ENCODE measurements around the gene PDE6B. TPM values are rescaled to one million over a fixed set of nuclear protein-coding genes. Genes with fewer than 3 reads are reported as not detected.

PDE6B gene
- total RNA-seq, 1 donor from 2014 or later, result 4.1 TPM

DNA sequence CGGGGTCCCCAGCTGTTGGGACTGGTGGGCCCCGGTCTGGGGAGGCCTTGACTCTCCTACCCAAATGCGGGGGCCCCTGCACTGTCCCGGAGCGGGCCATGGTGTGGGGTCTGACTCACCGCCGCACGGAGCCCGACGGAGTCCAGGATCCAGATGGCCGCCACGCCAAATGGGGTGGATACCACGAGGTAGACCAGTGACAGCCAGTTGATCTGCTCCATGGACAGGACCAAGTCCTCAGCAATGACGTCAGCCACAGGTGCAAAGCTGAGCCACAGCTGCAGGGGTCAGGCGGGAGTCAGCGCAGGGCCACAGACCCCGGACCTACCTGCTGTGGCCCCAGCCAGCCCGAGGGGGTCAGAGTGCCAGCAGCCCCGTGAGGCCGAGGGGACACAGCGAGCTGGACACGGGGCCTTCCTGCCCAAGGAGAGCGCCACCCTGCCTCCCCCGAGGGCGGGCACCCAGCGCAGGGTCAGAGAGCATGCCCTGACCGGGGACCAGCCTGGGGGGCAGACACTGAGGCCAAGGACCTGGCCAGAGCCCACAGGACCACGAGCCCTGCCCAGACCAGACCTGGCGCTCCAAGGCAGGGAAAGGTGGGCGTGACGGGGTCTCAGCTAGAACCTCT lies 61.2 kb downstream of the PDE6B start:
- Mint-ChIP-seq H3K27ac (ENCODE audit: unreplicated experiment) (no peak overlapping the region), H3K9me3 (no peaks in the 10 kb centered on the region), H3K36me3 (ENCODE audit: low read depth) (no peaks in the 10 kb centered on the region), H3K27me3 (ENCODE audit: low read depth) (peaks cover 4% of the 10 kb centered on the region), H3K4me1 (peaks cover 3% of the 10 kb centered on the region), H3K4me3 (no peak overlapping the region)
- no peak for DNase-seq (ENCODE audit: low read depth, low spot score)
- TF ChIP-seq, protein P1, sequence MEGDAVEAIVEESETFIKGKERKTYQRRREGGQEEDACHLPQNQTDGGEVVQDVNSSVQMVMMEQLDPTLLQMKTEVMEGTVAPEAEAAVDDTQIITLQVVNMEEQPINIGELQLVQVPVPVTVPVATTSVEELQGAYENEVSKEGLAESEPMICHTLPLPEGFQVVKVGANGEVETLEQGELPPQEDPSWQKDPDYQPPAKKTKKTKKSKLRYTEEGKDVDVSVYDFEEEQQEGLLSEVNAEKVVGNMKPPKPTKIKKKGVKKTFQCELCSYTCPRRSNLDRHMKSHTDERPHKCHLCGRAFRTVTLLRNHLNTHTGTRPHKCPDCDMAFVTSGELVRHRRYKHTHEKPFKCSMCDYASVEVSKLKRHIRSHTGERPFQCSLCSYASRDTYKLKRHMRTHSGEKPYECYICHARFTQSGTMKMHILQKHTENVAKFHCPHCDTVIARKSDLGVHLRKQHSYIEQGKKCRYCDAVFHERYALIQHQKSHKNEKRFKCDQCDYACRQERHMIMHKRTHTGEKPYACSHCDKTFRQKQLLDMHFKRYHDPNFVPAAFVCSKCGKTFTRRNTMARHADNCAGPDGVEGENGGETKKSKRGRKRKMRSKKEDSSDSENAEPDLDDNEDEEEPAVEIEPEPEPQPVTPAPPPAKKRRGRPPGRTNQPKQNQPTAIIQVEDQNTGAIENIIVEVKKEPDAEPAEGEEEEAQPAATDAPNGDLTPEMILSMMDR (conservative IDR thresholded peaks at IDR 0.05), result no peak

DNA sequence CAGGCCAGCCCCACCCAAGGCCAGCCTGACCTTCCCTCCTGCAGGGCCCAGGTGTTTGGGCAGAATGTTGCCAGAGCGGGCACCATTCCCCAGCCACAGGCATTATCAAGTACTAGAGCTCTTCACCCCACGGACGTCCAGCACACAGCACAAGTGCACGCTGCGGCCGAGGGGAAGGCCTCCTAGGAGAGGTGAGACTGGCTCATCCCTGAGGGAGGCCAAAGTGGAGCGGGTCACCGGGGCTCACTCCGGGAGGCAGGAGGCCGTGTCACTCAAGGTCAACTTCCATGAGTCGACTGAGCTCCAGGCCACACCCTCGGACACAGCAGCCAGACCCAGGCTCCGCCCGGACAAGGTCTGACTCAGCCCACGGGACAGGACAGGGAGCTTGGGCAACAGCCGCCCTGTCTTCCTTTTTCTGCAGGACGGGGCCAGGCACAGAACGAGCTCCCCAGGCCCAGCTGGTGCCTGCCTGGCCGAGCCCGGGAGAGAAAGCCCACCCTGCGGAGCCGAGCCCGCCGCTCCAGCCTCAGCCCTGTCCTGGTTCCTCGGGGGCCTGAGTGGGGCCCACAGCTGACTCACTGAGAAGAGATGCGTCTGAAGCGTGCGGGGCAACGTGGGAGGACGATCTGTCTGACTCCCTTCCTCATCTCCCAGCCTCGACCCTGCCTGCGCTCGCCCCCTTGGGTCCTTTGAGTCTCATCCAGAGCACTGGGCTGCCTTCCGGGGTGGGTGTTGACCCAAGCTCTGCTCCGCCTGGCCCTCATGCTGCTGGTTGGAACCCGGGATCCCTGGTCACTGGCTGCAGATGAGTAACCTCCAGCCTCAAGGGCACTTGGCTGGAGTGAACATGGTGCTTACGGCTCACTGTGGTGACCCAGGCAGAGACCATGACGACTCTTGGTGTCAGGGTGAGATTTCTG lies 61.9 kb downstream of the PDE6B start:
- TF ChIP-seq, protein P1 (conservative IDR thresholded peaks at IDR 0.05), result no peak
- no peak overlapping the region for H3K4me3 Mint-ChIP-seq

DNA sequence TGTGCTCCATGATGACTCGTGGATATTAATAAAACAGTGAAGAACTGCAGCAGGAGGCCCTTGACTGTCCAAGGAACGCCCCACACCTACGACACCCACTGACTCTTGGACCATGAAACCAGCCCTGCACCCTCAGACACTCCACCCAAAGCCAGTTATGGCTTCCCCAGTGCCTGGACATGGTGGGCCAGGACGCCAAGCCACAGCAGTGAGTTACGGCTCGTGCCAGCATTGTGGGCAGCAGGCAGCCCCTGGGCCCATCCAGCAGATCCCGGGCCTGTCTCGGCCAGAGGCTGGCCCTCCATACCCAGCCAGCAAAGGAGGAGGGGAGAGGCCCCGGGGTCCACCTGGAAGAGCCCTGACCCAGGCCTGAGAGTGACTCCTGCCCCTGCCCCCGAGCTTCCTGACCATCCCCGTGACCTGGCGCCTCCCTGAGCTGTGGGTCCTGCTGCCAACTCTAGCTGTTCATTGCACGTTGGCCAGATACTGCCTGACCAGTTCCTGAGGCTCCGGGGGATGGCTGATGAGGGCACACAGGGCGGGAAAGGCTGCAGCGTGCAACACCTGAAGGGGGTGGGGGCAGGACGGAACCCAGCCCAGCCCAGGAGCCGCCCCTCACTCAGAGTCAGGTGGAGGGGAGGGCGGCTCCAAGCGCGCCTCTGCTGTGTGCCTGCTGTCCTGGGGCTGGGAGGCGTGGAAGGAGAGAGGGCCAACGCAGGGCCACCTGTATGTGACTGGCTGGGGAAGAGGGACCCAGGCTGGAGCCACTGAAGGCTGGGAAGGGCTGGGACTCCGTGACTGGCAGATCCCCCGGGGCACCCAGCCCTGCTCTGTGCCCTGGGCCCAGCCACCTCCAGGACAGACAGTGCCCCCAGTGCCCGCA lies 62.8 kb downstream of the PDE6B start:
- Mint-ChIP-seq H3K27me3 (ENCODE audit: low read depth) (peaks cover 4% of the 10 kb centered on the region), H3K27ac (ENCODE audit: unreplicated experiment) (no peak overlapping the region), H3K4me1 (peaks cover 3% of the 10 kb centered on the region), H3K4me3 (no peak overlapping the region), H3K36me3 (ENCODE audit: low read depth) (no peaks in the 10 kb centered on the region), H3K9me3 (no peaks in the 10 kb centered on the region)
- TF ChIP-seq, protein P1 (conservative IDR thresholded peaks at IDR 0.05), result no peak
- no peak for DNase-seq (ENCODE audit: low read depth, low spot score)

More for the DNA sequence above, 61.9 kb downstream of the PDE6B start:
- Mint-ChIP-seq H3K27ac (ENCODE audit: unreplicated experiment) (no peak overlapping the region), H3K4me1 (peaks cover 3% of the 10 kb centered on the region), H3K36me3 (ENCODE audit: low read depth) (no peaks in the 10 kb centered on the region), H3K9me3 (no peaks in the 10 kb centered on the region), H3K27me3 (ENCODE audit: low read depth) (peaks cover 4% of the 10 kb centered on the region)
- DNase-seq (ENCODE audit: low read depth, low spot score), result no peak

DNA sequence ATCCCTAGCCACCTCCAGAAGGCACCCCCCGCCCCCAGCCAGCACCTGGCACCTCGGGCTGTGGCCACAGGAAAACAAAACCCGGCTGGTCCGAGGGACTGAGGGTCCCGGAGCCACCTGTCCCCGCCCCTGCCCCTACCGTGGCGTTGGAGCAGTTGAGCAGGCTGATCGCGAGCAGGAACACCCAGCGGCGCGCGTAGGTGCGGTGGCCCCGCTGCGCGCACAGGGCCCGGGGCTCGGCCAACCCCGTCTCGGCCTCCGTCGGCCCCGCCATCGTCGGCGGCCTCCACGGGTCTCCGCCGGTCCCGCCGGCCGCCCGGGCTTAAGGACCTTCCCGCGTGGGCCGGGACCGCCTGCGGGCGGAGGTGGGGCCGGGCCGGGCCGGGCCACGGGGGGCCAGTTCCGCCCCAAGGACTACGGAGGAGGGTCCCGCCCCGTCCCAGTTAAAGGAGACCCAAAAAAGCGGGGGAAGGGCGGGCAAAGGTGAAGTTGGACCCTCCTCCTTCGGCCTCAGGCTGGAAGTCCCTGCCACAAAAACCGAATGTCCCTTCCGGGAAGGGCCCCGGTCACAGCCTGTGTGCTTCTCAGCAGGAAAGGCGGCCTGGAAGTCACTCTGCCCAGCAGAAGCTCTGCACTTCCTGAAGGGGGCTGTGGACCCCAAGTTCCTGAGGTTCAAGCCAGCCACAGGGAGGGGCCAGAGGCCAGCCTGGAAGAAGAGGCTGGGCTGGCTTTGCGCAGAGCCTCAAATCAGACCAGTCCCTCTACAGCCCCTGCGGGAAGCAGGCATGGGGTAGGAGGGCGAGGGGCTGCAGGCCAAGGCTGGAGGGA lies 63.7 kb downstream of the PDE6B start, which contains the start of gene SLC49A3:
TSS of gene SLC49A3 (minus strand) at position 298 of the 828 bp plus-strand sequence. CDS start at position 274, 24 bp downstream.
- Mint-ChIP-seq H3K27me3 (ENCODE audit: low read depth) (peaks cover 4% of the 10 kb centered on the region), H3K4me1 (peaks cover 3% of the 10 kb centered on the region), H3K9me3 (no peaks in the 10 kb centered on the region), H3K27ac (ENCODE audit: unreplicated experiment) (no peak within 1 kb of the TSS), H3K4me3 (no peak within 1 kb of the TSS), H3K36me3 (ENCODE audit: low read depth) (no peaks in the 10 kb centered on the region)
- DNase-seq (ENCODE audit: low read depth, low spot score), result no peak
- TF ChIP-seq, protein P1 (conservative IDR thresholded peaks at IDR 0.05), result no peak
